AG10803 (cell line): ENCODE results near the gene INHBE.

Experiments used
- DNase-seq: peaks from one replicate; pipeline ENCODE4 v3.0.0; 2010; ENCODE audit warnings: low read depth
- H3K4me3 ChIP-seq: 2 replicates; pipeline ENCODE4 v1.5.1; 2011; ENCODE audit warnings: mild to moderate bottlenecking, low read length, control low read depth
- CTCF ChIP-seq: conservative IDR thresholded peaks from 2 replicates; pipeline ENCODE4 v1.5.1; 2011; ENCODE audit warnings: mild to moderate bottlenecking, low read length, control low read depth, inconsistent platforms

Gene INHBE

GRCh38 chr12:57467915-57468314 lies 12.8 kb downstream of the INHBE start:
- no peak for DNase-seq
- H3K4me3 ChIP-seq: no peak overlapping the region
- no peak for TF ChIP-seq CTCF

GRCh38 chr12:57469296-57470164 lies 14.4 kb downstream of the INHBE start:
- TF ChIP-seq CTCF: no peak
- no peak for DNase-seq
- no peak overlapping the region for H3K4me3 ChIP-seq

GRCh38 chr12:57470286-57470969 lies 15.3 kb downstream of the INHBE start:
- no peak for DNase-seq
- H3K4me3 ChIP-seq: no peak overlapping the region
- TF ChIP-seq CTCF: no peak

- H3K4me3 ChIP-seq: no peak overlapping the region
- DNase-seq: no peak
- no peak for TF ChIP-seq CTCF
These were observed 16.0 kb downstream of the INHBE start for GRCh38 chr12:57470970-57471656.

GRCh38 chr12:57471661-57472060 lies 16.6 kb downstream of the INHBE start:
- no peak overlapping the region for H3K4me3 ChIP-seq
- no peak for TF ChIP-seq CTCF
- no peak for DNase-seq

GRCh38 chr12:57472391-57472790 lies 17.3 kb downstream of the INHBE start:
- no peak overlapping the region for H3K4me3 ChIP-seq
- no peak for DNase-seq
- TF ChIP-seq CTCF: no peak
